8988T (cell line): ENCODE measurements around the gene TMC1.

Experiments used
- DNase-seq: peaks from one replicate; pipeline ENCODE4 v3.0.0; 2011

The TMC1 gene

GRCh38 chr9:72882117-72882775, 360.8 kb downstream of the TMC1 start:
- DNase-seq: no peak

- DNase-seq: no peak
Observed at GRCh38 chr9:72883875-72884274, 362.5 kb downstream of the TMC1 start.

- no peak for DNase-seq
Observed at GRCh38 chr9:72884508-72884907, 363.1 kb downstream of the TMC1 start.
